Stimulated activated CD8-positive, alpha-beta memory T cell treated with anti-CD3 and anti-CD28 coated beads, Interleukin-12 subunit alpha, Interleukin-12 subunit beta, amount 100 ng/mL, for 4 hours (primary cell): ENCODE measurements around the gene SERF1A.
"Not testable (repeated sequence)": the region's sequence is repeated elsewhere in the genome, so short reads cannot be mapped to it uniquely, and the experiment has no call there.

ENCODE experiments used
- DNase-seq: peaks from one replicate; pipeline ENCODE4 v3.0.0-alpha.2; 2020; ENCODE audit warnings: low read depth

Gene SERF1A

DNA sequence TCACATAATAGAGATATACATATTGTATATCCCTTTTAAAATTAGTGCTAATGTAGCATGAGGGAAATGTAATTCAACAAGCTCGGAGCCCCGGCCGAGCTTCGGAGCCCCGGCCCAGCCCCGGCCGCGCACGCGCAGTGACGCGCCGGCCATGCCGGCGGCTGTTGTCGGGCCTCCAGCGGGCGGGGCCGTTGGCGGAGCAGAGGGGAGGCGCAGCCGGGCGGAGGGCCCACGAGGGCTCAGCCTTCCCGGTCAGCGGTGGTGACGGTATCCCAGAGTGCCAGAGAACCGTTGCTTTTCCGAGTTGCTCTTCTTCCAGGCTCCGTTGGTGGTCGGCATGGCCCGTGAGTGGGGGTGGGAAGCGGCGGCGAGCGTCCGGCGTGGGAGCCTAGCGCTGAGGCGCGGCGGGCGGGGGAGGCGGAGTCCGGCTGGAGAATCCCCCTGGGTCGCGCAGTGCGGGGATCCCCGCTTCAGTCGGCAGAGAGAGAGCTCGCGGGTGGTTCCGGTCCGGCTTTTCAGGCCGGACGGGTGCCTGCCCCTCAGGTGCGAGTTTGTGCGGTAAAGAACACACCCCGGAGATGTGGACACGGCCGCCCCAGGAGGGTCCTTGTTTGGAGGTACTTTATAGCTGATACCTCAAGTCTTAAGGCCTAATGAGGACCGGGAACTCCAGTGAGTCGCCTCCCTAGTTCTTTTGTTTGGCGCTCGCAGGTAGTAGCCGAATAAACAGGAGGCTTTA, at the start of gene SERF1A:
Gene SERF1A, plus strand, starts transcription at position 137 of the 739 bp plus-strand sequence. Its CDS starts 201 bp downstream, at position 338.
- not testable (repeated sequence) for DNase-seq

DNA sequence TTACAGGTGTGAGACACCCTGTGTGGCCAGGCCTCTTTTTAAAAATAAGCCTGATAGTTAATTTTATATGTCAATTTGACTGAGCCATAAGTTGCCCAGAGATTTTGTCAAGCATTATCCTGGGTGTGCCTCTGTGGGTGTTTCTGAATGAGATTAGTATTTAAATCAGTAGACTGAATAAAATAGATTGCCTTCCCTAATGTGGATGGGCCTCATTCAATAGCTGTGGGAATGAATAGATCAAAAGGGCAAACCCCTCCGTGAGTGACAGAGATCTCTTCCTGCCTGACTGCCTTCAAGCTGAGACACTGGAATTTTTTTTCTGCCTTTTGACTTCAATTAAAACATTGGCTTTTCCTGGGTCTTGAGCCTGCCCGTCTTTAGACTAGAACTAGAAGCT, 33.7 kb upstream of the SERF1A start:
- DNase-seq, result not testable (repeated sequence)

DNA sequence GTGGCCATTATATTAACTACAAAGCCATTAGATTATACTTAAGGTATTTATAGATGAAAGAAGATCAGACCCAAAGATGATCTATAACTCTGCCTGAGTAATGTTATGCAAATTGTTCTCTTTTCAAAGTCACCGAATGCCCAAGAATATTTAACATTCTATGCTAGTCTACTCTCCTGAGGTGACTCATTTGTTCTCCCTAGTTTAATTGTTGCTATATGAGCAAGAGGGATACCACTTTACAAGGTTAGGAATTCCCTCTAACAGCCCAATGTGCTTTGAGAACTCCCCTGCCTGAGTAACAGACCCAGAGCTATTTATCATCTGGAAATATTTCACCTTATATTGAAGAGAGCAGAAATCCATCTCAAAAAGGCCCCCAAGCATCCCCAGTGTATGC, 29.8 kb upstream of the SERF1A start:
- not testable (repeated sequence) for DNase-seq

DNA sequence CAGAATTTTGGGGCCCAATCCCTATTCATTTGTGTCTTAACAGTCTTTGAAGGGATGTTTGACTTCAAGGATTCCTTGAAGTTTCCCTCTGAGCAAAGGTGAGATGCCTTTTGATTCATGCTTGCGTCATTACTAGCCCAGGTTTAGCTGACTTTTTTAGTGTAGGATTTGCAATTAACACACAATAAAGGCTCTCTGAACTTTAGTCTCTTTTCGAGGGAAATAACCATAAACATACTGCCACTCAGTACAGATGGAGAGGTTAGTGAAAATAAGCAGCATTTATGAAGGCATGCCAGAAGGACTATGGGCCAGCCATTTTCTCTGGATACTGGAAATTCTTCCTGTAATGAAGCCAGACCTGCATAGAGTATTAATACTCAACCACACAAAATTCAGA, 4.4 kb upstream of the SERF1A start:
- not testable (repeated sequence) for DNase-seq

DNA sequence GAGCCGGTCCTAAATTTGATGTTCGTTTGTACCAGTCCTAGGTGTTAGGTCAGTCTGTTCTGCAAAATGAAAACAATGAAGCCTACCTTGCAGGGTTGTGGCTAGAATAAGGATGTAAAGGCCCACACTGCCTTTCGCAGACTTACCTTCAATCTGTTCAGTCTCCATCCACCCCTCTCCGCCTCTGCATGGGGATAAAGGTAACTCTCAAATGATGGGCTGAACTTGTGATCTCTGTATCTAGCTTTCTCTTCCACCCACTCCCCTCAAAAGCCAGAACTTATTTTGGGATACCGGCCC, 753 bp downstream of the SERF1A start:
- DNase-seq, result not testable (repeated sequence)

- DNase-seq, result not testable (repeated sequence)
Observed at GRCh38 chr5:70906624-70907023, 6.2 kb downstream of the SERF1A start.

GRCh38 chr5:70916829-70917228, 16.4 kb downstream of the SERF1A start:
- DNase-seq, result not testable (repeated sequence)

DNA sequence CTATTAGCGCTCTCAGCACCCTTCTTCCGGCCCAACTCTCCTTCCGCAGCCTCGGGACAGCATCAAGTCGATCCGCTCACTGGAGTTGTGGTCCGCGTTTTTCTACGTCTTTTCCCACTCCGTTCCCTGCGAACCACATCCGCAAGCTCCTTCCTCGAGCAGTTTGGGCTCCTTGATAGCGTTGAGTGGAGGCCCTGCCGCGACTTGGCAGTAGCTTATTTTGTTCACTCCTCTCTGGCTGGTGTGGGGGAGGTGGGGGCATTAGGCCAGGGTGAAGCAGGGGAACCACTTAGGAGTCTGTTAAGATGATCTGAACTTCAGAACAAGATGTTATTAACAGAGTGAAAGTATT, 24.7 kb downstream of the SERF1A start:
- DNase-seq, result not testable (repeated sequence)

GRCh38 chr5:70931709-70932368, 31.4 kb downstream of the SERF1A start:
- DNase-seq, result not testable (repeated sequence)

DNA sequence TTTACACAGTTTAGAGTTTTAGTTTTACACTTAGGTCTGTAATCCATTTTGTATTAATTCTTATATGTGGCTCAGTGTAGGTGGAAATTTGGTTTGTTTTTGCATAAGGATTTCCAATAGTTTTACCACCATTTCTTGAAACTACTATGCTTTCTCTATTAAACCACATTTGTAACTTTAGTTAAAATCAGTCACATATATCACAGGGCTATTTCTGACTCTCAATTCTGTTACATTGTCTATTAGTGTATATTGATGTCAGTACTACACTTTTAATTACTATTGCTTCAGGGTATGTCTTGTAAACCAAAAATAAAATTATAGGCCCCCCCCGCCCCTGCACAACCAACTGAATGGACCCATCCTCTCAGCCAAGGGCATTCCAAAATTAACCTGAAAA, 32.1 kb downstream of the SERF1A start:
- not testable (repeated sequence) for DNase-seq

GRCh38 chr5:70953068-70953467, 52.6 kb downstream of the SERF1A start:
- not testable (repeated sequence) for DNase-seq
